Gastrocnemius medialis (tissue), 4 donors: ENCODE results near the gene SAMD11. TPM values are rescaled to one million over a fixed set of nuclear protein-coding genes. Genes with fewer than 3 reads are reported as not detected.

Experiments
- ATAC-seq, 2 donors: fragments of 150-250 bp; one replicate each; pipeline ENCODE4 v1.9.1; 2016
- DNase-seq, 2 donors: peaks; one replicate each; pipeline ENCODE4 v3.0.0-alpha.2; 2019
- H3K27ac ChIP-seq, 4 donors: fragments of 200-600 bp; sonication (generic); 1 replicate in 1 of 4; 2 replicates in 3 of 4; pipeline ENCODE4 v1.5.1; 2016 to 2018; ENCODE audit warnings: mild to moderate bottlenecking in 2 of 4, moderate library complexity in 1 of 4
- H3K27me3 ChIP-seq, 3 donors: fragments of 200-600 bp; sonication (generic) in 2 of 3; 1 replicate in 1 of 3; 2 replicates in 2 of 3; pipeline versions ENCODE4 v1.5.1 to v1.6.0; 2016 to 2019; ENCODE audit warnings: mild to moderate bottlenecking in 1 of 3, moderate library complexity in 1 of 3
- H3K36me3 ChIP-seq, 2 donors: fragments of 200-600 bp; sonication (generic) in 1 of 2; one replicate each; pipeline ENCODE4 v1.5.1; 2017 to 2018
- H3K4me1 ChIP-seq, 2 donors: fragments of 200-600 bp; sonication (generic) in 1 of 2; one replicate each; pipeline ENCODE4 v1.5.1; 2016 to 2017; ENCODE audit warnings: mild to moderate bottlenecking in 2 of 2
- H3K4me3 ChIP-seq, 4 donors: fragments of 200-600 bp; sonication (generic) in 3 of 4; 1 replicate in 1 of 4; 2 replicates in 3 of 4; pipeline ENCODE4 v1.5.1; 2016 to 2019; ENCODE audit warnings: mild to moderate bottlenecking in 2 of 4
- H3K9me3 ChIP-seq, 3 donors: fragments of 200-600 bp; sonication (generic) in 2 of 3; 1 replicate in 1 of 3; 2 replicates in 2 of 3; pipeline ENCODE4 v1.5.1; 2016 to 2019
- POLR2A ChIP-seq, 2 donors: fragments of 450-650 bp; IDR thresholded peaks; one replicate each; pipeline ENCODE4 v1.6.1; 2017; ENCODE audit warnings: antibody characterized with exemption in 2 of 2, mild to moderate bottlenecking in 2 of 2, moderate library complexity in 2 of 2
- in situ Hi-C, 4 donors: fragments of 200-750 bp; cut with MboI; loops; one replicate each; pipeline versions ENCODE4 v1.15.0 to v1.8.0; 2017; ENCODE audit warnings: low sequenced_read_pairs in 4 of 4
- intact Hi-C: fragments of 100-400 bp; cut with DNase I; formaldehyde crosslinking; loops from one replicate; pipeline ENCODE4 v1.15.1; 2023; ENCODE audit warnings: low total_unique reads
- total RNA-seq, 4 donors: library from RNA; depleted of rRNA; stranded (reverse); fragments of >200 nt; gene quantifications; one replicate each; pipeline versions ENCODE4 v1.1.0 to v1.2.3, GENCODE V29; 2016
- TF ChIP-seq, protein P1 (sequence below), 5 experiments: fragments of 450-650 bp in 3 of 5; fragments of 200-600 bp in 2 of 5; sonication (generic) in 2 of 5; IDR thresholded peaks in 4 of 5; conservative IDR thresholded peaks in 1 of 5; 1 replicate in 4 of 5; 2 replicates in 1 of 5; pipeline ENCODE4 v1.5.1; 2016 to 2019; ENCODE audit warnings: antibody characterized with exemption in 5 of 5, mild to moderate bottlenecking in 3 of 5, moderate library complexity in 3 of 5

The SAMD11 gene
- total RNA-seq, 4 donors from 2014 or later = 0.17 to 0.38 TPM; not detected in 2

- Histone ChIP-seq H3K9me3 (no peaks in the 10 kb centered on the region), H3K27me3 (peaks cover 45 to 59% (median 46%) of the 10 kb centered on the region in 3 donors), H3K4me1 (no peaks in the 10 kb centered on the region), H3K27ac (no peak overlapping the region), H3K4me3 (no peak overlapping the region), H3K36me3 (no peaks in the 10 kb centered on the region)
- ATAC-seq (no peak), DNase-seq (no peak)
- TF ChIP-seq, protein P1, sequence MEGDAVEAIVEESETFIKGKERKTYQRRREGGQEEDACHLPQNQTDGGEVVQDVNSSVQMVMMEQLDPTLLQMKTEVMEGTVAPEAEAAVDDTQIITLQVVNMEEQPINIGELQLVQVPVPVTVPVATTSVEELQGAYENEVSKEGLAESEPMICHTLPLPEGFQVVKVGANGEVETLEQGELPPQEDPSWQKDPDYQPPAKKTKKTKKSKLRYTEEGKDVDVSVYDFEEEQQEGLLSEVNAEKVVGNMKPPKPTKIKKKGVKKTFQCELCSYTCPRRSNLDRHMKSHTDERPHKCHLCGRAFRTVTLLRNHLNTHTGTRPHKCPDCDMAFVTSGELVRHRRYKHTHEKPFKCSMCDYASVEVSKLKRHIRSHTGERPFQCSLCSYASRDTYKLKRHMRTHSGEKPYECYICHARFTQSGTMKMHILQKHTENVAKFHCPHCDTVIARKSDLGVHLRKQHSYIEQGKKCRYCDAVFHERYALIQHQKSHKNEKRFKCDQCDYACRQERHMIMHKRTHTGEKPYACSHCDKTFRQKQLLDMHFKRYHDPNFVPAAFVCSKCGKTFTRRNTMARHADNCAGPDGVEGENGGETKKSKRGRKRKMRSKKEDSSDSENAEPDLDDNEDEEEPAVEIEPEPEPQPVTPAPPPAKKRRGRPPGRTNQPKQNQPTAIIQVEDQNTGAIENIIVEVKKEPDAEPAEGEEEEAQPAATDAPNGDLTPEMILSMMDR (IDR thresholded peaks at IDR 0.05 in 4 of 5, conservative IDR thresholded peaks at IDR 0.05 in 1 of 5) = no peak
- no peak for TF ChIP-seq POLR2A (IDR thresholded peaks at IDR 0.05)
- in situ Hi-C loops = no loop called here
- intact Hi-C loops = no loop called here
Measured at GRCh38 chr1:932776-933602, 9.3 kb downstream of the SAMD11 start.

- peaks cover 47 to 64% (median 52%) of the 10 kb centered on the region in 3 donors for H3K27me3 ChIP-seq
Measured at GRCh38 chr1:933603-933940, 9.8 kb downstream of the SAMD11 start.

GRCh38 chr1:934991-935750 lies 11.4 kb downstream of the SAMD11 start:
- Histone ChIP-seq H3K27ac (no peak overlapping the region), H3K27me3 (peaks cover 56 to 72% (median 64%) of the 10 kb centered on the region in 3 donors), H3K36me3 (no peaks in the 10 kb centered on the region), H3K9me3 (no peaks in the 10 kb centered on the region), H3K4me3 (no peak overlapping the region), H3K4me1 (peaks cover 6 to 8% of the 10 kb centered on the region in 2 donors)
- DNase-seq (no peak), ATAC-seq (no peak)
- intact Hi-C loops = no loop called here
- TF ChIP-seq POLR2A (IDR thresholded peaks at IDR 0.05) = no peak
- TF ChIP-seq, protein P1 (IDR thresholded peaks at IDR 0.05 in 4 of 5, conservative IDR thresholded peaks at IDR 0.05 in 1 of 5) = no peak
- in situ Hi-C loops = no loop called here

More at GRCh38 chr1:933603-933940, 9.8 kb downstream of the SAMD11 start:
- Histone ChIP-seq H3K4me3 (no peak overlapping the region), H3K9me3 (no peaks in the 10 kb centered on the region), H3K4me1 (no peaks in the 10 kb centered on the region), H3K36me3 (no peaks in the 10 kb centered on the region), H3K27ac (no peak overlapping the region)
- no peak for TF ChIP-seq POLR2A (IDR thresholded peaks at IDR 0.05)
- TF ChIP-seq, protein P1 (IDR thresholded peaks at IDR 0.05 in 4 of 5, conservative IDR thresholded peaks at IDR 0.05 in 1 of 5) = no peak
- DNase-seq = no peak
- intact Hi-C loops = no loop called here
- no peak for ATAC-seq
- in situ Hi-C loops = no loop called here

DNA sequence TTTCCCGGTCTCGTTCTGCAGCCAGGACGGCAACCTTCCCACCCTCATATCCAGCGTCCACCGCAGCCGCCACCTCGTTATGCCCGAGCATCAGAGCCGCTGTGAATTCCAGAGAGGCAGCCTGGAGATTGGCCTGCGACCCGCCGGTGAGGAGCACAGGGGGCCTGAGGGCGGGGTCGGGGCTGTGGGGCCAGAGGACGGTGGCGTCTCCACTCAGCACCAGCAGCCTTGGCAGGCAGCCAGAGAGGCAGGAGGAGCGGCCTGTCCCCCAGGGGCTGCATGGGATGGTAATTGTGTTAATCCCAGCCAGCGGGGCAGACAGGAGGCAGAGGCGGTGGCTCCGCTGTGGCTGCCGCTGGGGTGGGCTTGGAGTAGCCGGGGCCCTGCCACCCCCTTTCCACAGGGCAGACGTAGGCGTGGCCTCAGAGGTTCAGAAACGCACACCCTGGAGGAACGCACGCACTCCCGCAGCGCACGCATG lies 12.1 kb downstream of the SAMD11 start:
- intact Hi-C loops = no loop called here
- Histone ChIP-seq H3K36me3 (no peaks in the 10 kb centered on the region), H3K27me3 (peaks cover 61 to 73% (median 68%) of the 10 kb centered on the region in 3 donors), H3K4me3 (no peak overlapping the region), H3K9me3 (no peaks in the 10 kb centered on the region), H3K4me1 (peaks cover 11 to 12% of the 10 kb centered on the region in 2 donors), H3K27ac (no peak overlapping the region)
- ATAC-seq = no peak
- DNase-seq = no peak
- in situ Hi-C loops = no loop called here
- TF ChIP-seq POLR2A (IDR thresholded peaks at IDR 0.05) = no peak
- TF ChIP-seq, protein P1 (IDR thresholded peaks at IDR 0.05 in 4 of 5, conservative IDR thresholded peaks at IDR 0.05 in 1 of 5) = no peak
